RWPE2 (cell line): ENCODE data around the gene FADS1.

Experiments used
- ATAC-seq: fragments of 200-7000 bp; cut with Tn5 transposase; 3 replicates; pipeline ENCODE4 v1.9.1; 2021; ENCODE audit warnings: low read depth
- DNase-seq: peaks from one replicate; pipeline ENCODE4 v3.0.0-alpha.2; 2020; ENCODE audit warnings: low spot score
- H3K27ac ChIP-seq: fragments of 450-650 bp; 2 replicates; pipeline ENCODE4 v1.5.1; 2017; ENCODE audit warnings: mild to moderate bottlenecking; ENCODE audit not compliant: poor library complexity, severe bottlenecking
- H3K27me3 ChIP-seq: fragments of 250-450 bp; sonication (Bioruptor Pico); 2 replicates; pipeline ENCODE4 v1.5.1; 2021; ENCODE audit warnings: mild to moderate bottlenecking, moderate library complexity; ENCODE audit not compliant: insufficient read depth, poor library complexity, severe bottlenecking
- H3K36me3 ChIP-seq: fragments of 250-450 bp; sonication (Bioruptor Pico); 2 replicates; pipeline ENCODE4 v1.5.1; 2020; ENCODE audit warnings: low read depth, mild to moderate bottlenecking, moderate library complexity
- H3K4me1 ChIP-seq: fragments of 250-450 bp; sonication (Bioruptor Pico); 2 replicates; pipeline ENCODE4 v1.5.1; 2021; ENCODE audit warnings: mild to moderate bottlenecking, moderate library complexity; ENCODE audit not compliant: insufficient read depth, poor library complexity, severe bottlenecking
- H3K4me3 ChIP-seq: fragments of 250-450 bp; sonication (Bioruptor Pico); 2 replicates; pipeline ENCODE4 v1.5.1; 2021; ENCODE audit warnings: mild to moderate bottlenecking, moderate library complexity; ENCODE audit not compliant: severe bottlenecking
- H3K9me3 ChIP-seq: fragments of 250-450 bp; sonication (Bioruptor Pico); 2 replicates; pipeline ENCODE4 v1.5.1; 2021; ENCODE audit warnings: mild to moderate bottlenecking, moderate library complexity; ENCODE audit not compliant: severe bottlenecking
- TF ChIP-seq, protein P1 (sequence below): fragments of 450-650 bp; IDR thresholded peaks from one replicate; pipeline ENCODE4 v1.5.1; 2017; ENCODE audit warnings: mild to moderate bottlenecking, moderate library complexity; ENCODE audit not compliant: poor library complexity, severe bottlenecking

Gene FADS1

GRCh38 chr11:61803889-61804647, 12.7 kb downstream of the FADS1 start:
- TF ChIP-seq, protein P1, sequence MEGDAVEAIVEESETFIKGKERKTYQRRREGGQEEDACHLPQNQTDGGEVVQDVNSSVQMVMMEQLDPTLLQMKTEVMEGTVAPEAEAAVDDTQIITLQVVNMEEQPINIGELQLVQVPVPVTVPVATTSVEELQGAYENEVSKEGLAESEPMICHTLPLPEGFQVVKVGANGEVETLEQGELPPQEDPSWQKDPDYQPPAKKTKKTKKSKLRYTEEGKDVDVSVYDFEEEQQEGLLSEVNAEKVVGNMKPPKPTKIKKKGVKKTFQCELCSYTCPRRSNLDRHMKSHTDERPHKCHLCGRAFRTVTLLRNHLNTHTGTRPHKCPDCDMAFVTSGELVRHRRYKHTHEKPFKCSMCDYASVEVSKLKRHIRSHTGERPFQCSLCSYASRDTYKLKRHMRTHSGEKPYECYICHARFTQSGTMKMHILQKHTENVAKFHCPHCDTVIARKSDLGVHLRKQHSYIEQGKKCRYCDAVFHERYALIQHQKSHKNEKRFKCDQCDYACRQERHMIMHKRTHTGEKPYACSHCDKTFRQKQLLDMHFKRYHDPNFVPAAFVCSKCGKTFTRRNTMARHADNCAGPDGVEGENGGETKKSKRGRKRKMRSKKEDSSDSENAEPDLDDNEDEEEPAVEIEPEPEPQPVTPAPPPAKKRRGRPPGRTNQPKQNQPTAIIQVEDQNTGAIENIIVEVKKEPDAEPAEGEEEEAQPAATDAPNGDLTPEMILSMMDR = no peak
- DNase-seq (no peak), ATAC-seq (no peak)
- Histone ChIP-seq H3K9me3 (no peaks in the 10 kb centered on the region), H3K27me3 (no peaks in the 10 kb centered on the region), H3K36me3 (peaks cover 91% of the 10 kb centered on the region), H3K27ac (no peak overlapping the region), H3K4me3 (no peak overlapping the region), H3K4me1 (no peaks in the 10 kb centered on the region)

DNA sequence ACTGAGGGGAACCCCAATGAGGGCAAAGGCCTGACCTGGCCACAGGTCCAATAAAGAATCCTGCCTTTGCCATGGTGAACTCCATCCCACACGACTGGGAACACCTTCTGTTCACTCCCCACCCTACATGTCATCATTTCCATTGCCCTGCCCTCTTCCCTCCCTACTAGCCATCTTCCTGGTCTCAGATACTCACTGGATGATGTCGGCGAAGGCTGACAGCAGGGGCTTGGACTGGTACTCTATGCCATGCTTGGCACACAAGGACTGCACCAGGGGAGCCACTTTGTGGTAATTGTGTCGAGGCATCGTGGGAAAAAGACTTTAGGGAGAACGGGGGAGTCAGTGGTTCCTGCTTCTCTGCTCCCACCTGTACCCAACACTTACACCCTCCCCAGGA, 14.2 kb downstream of the FADS1 start:
- Histone ChIP-seq H3K9me3 (no peaks in the 10 kb centered on the region), H3K27ac (no peak overlapping the region)

GRCh38 chr11:61800331-61801281, 16.2 kb downstream of the FADS1 start:
- Histone ChIP-seq H3K4me1 (no peaks in the 10 kb centered on the region), H3K27ac (peak overlapping the region; percentile 4), H3K36me3 (peaks cover 88% of the 10 kb centered on the region), H3K27me3 (no peaks in the 10 kb centered on the region), H3K4me3 (no peak overlapping the region), H3K9me3 (no peaks in the 10 kb centered on the region)
- DNase-seq (no peak), ATAC-seq (no peak)
- TF ChIP-seq, protein P1 = no peak

More for the DNA sequence above, 14.2 kb downstream of the FADS1 start:
- no peaks in the 10 kb centered on the region for H3K4me1 ChIP-seq
- no peak overlapping the region for H3K4me3 ChIP-seq
- DNase-seq = no peak
- no peak for ATAC-seq
- H3K36me3 ChIP-seq = peaks cover 86% of the 10 kb centered on the region
- TF ChIP-seq, protein P1 = no peak
- no peaks in the 10 kb centered on the region for H3K27me3 ChIP-seq

DNA sequence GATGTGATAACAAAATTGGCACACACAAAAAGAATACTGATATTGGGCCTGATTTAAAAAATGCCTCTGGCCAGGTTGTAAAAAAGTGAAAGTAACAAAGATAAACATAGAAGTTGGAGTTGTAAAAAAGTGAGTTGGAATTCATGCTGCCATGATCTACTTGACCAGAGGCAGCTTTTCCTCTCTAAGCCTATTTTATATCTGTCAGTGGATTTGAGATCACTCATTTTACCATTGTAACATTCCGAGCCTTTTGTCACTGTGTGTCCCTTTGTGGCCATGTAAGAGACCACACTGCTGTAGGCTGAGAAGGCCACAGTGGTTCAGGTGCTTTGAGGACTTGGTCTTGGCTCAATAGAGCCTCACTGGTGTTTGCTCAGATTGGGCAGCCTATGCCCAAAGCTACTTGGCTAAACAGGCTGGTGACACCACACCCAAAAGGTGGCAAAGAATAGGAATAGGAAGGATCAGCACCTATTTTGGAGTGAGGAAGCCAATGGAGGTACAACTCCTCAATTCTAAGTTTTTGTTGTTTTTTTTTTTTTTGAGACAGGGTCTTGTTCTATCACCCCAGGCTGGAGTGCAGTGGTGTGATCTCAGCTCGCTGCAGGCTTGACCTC, 17.0 kb downstream of the FADS1 start:
- Histone ChIP-seq H3K27me3 (no peaks in the 10 kb centered on the region), H3K4me3 (no peak overlapping the region), H3K4me1 (no peaks in the 10 kb centered on the region), H3K9me3 (no peaks in the 10 kb centered on the region), H3K36me3 (peaks cover 88% of the 10 kb centered on the region), H3K27ac (no peak overlapping the region)
- TF ChIP-seq, protein P1 = no peak
- no peak for ATAC-seq
- DNase-seq = no peak
